Middle frontal gyrus (tissue), 1 donor: ENCODE results near the gene SLC16A5.
A peak's percentile ranks its signal among the peaks of the same experiment; 100 is the strongest.
"Not testable (repeated sequence)": the region's sequence is repeated elsewhere in the genome, so short reads cannot be mapped to it uniquely, and the experiment has no call there.

Experiments used
- DNase-seq: peaks from one replicate; pipeline ENCODE4 v3.0.0-alpha.2; 2015; ENCODE audit warnings: low spot score; ENCODE audit errors: extremely low spot score

Gene SLC16A5

DNA sequence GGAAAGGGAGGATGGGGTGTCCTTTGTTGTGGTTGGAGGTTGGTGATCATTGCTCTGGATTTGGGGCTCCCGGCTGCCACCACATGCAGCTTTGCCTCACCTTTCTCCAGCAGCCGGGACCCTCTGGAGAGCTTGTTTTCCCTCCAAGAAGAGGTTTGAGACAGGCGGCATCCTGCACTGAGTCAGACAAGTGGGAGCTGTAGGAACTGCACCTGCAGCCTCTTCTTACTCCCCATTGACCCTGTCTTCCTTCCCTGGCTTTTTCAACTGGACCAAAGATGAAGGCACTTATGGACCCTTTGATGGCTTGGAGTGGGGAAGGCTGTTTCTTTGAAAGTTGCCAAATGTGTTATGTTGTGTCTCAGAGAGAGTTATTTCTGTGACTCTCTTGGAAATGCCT is 24.1 kb upstream of the SLC16A5 start:
- no peak for DNase-seq

DNA sequence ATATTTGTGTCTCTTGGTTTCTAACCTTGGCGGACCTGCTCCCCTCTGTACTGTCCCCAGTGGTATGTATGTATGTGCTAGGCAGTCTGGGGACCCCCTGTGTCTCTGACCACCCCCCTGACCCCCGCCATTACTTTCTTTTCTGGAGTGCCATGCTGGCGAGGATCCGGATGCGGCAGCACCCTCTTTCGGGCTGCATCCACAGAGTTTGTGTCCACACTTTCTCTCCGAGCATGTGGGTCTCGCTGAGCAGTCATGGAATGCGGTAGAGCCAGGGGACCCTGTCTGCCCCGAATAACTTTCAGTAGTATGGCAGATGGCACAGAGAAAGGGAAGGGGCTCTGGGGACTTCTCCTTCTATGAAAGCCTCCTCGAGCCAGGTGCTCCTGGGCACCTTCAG is 23.7 kb upstream of the SLC16A5 start:
- no peak for DNase-seq

DNA sequence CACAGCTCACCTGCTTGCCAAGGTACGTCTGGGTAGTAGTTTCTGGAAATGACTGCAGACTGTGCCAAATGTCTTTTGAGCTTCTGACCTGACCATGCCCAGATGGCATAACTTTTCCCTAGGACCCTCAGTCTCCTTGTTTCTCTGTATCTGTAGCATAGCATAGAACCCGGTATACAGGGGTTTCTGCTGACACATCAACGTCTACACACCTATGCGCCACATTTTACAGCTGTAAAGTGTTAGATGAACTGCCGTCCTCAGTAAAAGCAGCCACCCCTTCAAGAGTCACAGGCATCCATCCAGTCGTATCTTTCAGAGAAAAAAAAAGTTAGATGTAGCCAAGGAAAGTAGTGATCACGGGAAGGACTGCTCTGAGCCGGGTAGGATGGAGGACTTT is 23.3 kb upstream of the SLC16A5 start:
- no peak for DNase-seq

DNA sequence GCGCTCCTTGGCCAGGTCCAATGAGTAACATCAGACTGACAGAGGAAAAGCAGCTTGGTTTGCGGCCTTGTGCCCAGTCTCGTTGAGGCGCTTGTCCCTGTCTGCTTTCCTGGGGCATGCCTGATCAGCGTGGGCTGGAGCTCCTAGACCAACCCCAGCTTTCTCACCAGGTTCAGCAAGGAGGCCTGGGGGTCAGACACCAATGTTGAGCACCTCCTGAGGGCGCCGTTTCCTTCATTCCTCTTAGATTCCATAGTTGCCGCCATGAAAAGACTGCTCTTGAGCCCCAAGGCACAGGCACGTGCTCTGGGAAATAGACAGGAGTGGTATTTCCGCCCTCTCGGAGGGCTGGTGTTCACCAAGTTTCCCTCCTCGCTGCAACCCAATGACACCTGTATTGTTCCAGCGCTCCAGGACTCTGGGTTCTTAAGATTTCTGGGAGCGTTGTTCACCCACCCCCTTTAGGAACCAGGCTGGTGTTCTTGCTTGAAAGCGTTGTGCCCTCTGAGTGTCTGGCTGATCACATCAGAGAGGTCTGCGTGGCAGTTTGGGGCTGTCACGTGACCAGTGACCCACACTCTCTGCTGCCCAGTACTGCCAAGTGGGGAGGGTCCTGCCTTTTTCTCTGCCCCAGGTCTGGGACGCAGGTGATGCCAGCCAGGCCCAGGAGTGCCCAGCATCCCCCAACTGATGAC is 22.7 kb upstream of the SLC16A5 start:
- no peak for DNase-seq

DNA sequence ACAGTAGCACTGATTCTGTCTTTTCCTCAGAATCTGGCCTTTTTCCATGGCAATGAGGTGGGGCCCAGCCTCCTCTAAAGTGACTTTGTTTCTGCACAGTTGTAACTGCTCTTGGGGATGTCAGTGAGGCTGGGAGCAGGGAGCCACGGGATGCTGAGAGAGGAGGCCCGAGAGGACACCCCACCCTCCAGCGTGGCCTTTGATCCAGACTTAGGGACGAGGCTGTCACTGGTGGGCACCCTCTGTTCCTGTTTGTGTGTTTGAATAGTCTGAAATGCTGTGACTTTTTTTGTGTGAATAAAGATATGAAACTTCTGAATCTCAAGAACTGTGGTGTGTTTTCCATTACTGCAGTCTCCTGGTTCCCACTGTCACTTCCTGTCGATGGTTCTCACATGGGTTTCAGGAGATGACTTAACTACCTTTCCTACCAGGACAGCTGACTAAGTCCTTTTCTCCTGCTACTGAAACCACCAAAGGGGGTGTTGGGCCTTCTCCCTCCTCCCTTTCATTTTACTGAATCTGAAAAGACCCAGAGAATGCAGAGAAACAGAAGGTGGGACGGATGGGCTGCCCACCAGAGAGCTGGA is 22.1 kb upstream of the SLC16A5 start:
- no peak for DNase-seq

DNA sequence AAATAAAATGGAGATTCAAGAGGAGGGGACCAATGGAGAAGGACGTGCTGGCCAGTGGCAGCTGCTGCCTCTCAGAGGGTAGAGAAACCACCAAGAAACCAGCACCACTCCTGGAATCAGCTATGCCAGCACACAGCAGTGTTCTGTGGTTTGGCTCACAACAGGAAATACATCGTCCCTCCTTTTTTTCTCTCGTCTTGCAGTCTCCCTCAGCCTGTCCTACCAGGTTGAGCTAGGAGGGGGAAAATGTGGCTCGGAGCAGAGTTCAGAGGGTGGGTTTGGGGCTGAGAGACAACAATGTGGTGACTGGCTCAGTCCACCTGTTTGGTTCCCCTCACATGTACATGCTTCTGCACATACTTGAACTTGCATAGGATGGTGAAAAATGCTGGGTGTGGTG is 19.9 kb upstream of the SLC16A5 start:
- no peak for DNase-seq

DNA sequence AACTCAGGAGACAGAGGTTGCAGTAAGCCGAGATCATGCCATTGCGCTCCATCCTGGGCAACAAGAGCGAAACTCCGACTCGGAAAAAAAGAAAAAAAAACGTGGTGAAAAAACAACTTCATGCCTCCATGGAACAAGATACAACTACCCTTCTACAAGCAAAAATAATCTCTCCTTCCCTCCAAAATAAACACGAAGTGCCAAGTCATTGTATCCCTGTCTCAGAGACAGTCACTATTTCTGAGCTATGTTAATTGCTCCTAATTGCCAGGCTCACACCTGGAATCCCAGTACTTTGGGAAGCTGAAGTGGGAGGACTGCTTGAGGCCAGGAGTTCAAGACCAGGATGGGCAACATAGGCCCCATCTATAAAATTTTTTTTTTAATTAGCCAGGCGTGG is 19.0 kb upstream of the SLC16A5 start:
- no peak for DNase-seq

DNA sequence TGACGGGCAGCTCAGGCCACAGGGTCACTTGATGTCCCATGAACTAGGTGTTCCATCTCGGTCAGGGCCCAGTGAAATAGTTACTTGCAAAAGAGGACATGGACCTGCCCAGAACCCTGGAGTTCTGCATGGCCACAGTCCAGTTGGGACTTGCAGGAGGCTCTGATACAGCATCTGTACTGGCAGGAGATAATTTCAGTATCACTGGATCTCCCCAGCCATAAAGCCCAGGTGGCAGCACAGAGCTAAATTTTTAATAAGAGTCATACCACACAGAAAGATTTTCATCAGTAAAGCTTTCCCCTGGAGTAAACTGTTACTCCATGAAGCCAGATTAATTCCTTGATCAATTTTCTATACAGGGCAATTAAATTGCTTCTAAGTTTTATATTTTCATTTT is 18.0 kb upstream of the SLC16A5 start:
- DNase-seq, result no peak

DNA sequence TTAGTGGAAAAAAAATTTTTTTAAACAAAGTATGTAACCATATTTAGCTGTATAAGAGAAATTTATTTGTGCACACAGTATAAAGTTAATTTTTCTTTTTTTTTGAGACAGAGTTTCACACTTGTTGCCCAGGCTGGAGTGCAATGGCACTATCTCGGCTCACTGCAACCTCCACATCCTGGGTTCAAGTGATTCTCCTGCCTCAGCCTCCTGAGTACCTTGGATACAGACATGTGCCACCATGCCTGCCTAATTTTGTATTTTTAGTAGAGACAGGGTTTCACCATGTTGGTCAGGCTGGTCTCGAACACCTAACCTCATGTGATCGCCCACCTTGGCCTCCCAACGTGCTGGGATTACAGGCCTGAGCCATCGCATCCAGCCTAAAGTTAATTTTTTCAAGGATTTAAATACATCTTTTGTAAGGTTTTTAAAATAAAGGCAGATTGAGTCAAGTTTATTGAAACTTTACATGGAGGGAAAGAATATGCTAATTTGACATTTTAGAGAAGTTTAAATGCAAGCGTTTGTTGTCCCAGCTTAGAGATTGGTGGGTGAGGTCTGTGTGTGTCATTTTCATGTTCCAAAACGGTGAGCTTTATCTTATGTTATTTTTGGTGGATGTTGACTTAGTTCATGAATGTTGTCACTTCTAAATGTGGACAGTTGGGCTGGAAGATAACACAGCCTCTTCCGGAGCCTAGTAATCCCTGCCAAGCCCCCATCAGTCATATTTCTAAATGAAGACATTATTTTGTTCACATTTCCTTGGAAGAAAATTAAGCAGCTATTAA is 16.1 kb upstream of the SLC16A5 start:
- not testable (repeated sequence) for DNase-seq

DNA sequence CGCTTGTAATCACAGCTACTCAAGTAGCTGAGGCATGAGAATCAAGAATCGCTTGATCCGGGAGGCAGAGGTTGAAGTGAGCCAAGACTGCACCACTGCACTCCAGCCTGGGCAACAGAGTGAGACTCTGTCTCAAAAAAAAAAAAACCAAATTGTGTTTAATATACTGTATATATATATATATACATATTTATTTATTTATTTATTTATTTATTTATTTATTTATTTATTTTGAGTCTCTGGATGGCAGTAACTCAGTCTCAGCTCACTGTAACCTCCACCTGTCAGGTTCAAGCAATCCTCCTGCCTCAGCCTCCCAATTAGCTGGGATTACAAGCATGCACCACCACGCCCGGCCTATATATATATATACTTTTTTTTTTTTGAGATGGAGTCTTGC is 14.8 kb upstream of the SLC16A5 start:
- not testable (repeated sequence) for DNase-seq

DNA sequence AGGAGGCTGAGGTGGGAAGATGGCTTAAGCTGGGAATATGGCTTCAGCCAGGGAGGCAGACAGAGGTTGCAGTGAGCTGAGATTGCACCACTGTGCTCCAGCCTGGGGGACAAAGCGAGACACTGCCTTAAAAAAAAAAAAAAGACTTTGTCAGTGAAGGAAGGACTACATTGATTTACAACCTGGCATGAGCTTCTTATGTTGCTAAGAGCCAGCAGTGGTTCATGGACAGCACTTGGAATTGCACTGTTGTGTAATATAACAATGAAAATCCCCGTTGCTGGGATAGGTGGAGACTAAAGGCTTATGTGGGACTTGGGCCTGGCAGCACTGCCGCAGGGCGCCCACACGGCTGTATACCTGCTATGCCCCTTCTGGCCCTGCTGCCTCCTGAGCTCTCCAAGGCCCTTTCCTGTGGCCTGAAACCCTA is 14.1 kb upstream of the SLC16A5 start:
- DNase-seq, result no peak

DNA sequence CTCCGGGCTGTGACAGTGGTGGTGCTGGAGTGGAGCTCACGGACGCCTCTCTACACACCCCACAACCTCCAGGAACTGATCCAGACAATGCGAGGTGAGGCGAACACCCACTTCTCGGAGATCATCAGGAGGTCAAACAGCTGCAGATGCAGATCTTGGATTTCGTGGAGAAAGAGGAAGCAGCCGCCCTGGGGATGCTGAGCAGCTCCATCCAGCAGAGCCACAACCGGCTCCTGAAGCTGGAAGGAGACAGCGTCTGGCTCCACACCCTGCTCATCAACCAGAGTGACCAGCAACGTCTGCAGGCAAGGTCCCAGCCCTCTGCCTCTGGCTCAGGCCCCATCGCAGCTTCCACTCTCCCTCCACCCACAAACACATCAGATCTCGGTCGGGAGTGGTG is 13.2 kb upstream of the SLC16A5 start:
- DNase-seq, result no peak

DNA sequence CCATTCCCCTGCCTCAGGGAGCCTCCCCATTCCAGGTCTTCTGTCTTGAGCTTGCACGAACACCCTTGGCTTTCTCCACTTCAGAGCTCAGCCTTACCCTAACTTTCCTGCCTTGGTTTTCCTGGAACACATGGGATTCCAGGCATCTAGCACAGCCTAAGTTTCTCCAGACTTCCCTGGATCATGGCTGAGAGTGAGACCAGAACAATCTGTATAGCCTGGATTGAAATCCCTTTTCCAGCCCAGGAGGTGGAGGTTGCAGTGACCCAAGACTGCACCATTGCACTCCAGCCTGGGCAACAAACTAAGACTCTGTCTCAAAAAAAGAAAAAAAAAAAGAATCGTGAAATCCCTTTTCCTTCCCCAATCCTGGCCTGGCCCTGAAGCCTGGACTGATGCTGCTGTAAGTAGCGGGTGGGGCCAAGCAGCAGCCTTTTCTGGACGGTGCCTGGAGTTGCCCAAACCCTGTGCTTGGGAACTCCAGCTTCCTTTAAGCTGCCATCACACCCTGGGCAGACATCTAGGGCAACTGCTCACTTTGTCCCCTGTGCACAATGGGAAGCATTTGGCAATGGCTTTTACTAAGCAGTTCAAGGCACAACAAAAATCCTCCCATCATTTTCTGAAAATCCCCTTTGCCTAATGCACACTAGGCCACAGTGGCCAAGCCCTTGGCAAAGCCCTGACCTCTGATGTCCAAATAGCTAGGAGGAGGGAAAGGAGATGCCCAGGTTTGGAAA is 12.0 kb upstream of the SLC16A5 start:
- no peak for DNase-seq

DNA sequence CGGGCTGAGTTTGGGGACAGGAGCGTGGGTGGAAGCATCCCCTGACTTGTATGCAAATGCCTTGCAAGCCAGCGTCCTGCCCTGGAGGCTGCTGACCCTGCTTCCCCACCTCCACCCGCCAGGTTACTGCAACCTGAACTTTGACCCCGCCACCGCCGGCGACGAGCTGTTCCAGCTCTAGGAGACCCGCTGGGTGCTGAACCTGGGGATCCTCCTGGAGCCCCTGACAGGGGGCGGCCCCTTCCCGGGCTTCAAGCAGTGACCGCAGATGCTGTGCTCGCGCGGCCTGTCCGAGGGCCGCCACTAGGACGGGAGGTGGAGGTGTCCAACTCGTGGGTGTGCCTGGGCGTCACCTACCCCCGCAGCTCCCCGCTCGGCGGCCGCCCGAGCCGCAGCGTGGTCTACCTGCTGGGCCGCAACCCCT is 10.7 kb upstream of the SLC16A5 start:
- DNase-seq, result no peak

DNA sequence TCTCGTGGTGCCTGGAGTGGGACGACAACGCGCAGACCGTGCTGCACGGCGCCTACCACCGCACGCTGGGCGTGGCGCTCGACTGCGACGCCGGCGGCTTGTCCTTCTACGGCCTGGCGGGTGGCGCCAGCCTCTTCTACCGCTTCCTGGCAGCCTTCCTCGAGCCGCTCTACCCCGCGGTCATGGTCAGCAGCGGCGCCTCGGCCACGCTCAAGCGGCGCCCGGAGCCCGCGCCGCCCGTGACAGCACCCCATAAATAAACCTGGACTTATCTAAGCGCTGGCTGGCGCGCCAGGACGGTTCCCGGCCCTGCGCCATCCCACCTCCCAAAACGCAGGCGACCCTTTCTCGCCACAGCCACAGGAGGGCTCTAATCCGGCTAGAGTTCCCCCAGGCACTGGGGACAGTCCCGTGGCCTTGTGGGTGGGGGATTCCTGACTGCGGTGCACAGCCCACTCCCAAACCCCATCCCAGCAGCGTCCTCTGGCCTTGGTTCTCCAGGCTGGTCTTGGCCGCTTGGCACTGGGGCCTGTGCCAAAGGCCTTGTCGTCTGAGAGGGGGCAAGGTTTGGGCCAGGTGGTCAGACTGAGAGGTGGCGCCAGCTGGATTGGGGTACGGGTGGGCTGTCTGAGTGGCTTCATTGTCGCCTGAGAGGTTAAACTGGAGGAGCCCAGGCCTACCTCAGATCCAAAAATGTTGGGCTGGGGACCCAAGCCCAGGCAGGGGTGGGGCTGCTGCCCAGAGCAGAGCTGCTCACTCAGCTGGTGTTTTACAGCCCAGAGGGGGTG is 10.1 kb upstream of the SLC16A5 start:
- peak; percentile 5 for DNase-seq

DNA sequence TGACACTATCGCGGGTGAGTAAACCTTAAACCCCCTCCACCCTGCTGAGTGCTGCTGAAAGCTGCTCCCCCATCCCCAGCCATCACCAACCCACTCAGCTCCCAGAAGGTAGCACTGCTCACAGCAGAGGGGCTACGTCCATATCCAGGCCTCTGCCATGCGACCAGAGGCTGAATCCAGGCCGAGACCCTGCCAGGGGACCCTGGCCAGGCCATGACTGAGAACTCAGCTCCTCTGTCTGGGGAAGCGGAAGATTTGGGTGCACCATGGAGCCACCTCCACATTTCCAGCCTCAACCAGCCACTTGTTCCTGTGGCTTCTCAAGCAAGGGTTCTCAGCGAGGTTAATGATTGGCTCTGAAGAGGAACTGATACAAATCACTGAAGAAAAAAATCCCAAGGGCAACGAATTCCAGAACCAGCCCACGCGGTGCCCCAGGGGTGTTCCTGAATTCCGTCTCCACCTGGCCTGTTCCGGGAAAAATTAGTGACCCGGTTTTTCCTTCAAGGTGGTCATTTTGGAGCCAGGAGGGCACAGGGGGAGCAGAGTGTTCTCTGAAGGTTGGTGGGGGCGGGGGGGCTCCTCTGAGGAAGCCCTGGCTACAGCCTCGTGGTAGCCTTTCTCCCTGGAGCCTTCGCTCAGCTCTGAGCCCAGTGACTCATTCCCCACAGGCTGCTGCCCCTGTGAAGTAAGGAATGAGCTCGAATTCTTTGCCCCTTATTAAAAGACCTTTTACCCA is 9.3 kb upstream of the SLC16A5 start:
- DNase-seq, result no peak

DNA sequence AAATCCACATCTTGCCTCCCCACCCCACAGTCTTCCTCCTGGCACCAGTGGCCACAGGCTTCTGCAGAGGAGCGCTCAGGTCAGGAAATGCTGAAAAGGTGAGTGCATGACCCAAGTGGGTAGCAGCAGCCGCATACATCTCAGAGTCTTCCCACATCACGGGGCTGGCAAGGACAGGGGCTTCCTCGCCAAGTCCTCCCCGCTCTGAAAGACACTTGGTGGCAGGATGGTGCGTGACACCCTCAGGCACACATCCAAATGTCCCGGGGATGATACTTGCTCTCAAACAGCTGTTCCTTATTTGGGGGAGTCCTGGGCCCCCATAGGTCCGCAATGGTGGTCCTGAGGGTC is 8.8 kb upstream of the SLC16A5 start:
- no peak for DNase-seq

DNA sequence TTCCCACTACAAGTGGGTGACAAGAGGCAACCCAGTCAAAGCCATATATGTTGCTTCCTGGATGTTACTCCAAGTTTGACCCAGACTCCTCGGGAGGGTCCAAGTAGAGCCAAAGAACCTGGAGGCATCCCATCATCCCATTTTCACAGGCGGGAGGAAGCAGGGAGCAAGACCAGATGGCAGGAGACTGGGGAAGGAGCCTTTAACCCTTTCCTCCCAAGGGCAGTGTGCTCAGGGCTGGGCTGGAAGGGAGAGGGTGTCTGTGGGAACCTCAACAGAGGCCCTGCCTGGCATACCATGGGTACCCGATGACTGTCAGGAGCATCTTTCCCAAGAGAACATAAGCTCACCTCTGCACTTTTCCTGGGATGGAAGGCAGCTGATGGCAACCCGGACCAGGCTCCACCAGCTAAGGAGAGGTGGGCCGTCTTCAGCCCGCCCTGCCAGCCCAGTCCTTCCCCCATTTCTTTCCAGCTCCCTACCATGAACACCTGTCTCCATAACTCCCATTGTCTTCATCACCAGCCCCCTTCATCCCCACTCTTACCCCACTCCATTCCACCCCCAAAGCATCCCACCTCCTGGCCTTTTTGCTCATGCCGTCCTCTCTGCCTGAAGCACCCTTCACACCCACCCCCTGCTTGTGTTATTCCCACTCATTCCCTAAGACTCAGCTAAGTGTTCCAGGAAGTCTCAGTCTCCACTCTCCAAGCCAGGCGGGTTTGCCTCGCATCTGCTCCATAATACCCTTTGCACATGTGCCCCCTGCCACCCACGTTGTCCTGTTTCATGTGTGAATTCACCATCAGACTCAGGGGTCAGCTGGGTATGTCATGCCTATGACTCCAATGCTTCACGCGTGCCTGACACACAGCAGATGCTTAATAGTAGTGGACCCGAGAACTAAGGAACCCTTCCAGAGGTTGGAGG is 5.9 kb upstream of the SLC16A5 start:
- no peak for DNase-seq

DNA sequence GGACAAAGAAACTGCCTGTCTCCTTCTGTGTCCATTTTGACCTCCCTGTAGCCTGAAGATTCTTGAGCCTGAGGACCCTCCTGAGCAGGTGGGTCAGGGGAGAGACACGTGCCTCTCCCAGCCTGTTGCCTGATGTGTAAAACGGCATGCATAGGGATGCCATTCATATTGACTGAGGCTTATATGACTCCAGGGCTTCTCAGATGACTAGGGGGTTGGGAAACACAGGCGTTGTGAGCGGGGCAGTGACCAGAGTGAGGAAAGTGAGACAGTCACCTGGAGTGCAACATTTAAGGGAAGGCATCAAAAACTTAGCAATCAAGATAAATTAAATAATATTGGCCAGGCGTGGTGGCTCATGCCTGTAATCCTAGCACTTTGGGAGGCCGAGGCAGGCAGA is 5.1 kb upstream of the SLC16A5 start:
- no peak for DNase-seq
